Measurements from ENCODE around the gene NAA16. TPM values are rescaled to one million over a fixed set of nuclear protein-coding genes. Genes with fewer than 3 reads are reported as not detected.

The NAA16 gene
- total and polyA plus RNA-seq, 2 of the 4 experiments (the other 2 are of a cell fraction), result 6.6 to 8.8 TPM

GRCh38 chr13:41295973-41296372 is 15.1 kb upstream of the NAA16 start:
- Histone ChIP-seq H3K56ac (ENCODE audit: extremely low read depth, insufficient read depth, low read length) (no peak overlapping the region), H2BK120ac (ENCODE audit: low read depth, low read length) (no peak overlapping the region), H2BK15ac (ENCODE audit: low read depth, low read length) (no peak overlapping the region), H4K5ac (ENCODE audit: low read depth, low read length) (no peak overlapping the region), H2BK5ac (ENCODE audit: low read depth, low read length, poor library complexity, severe bottlenecking) (no peak overlapping the region), H3K79me1 (ENCODE audit: low read depth in 1 of 2, low read length in 2 of 2) (no peaks in the 10 kb centered on the region), H3K9ac (ENCODE audit: low read depth, low read length) (no peak overlapping the region), H4K8ac (ENCODE audit: low read depth in 2 of 2, low read length in 2 of 2) (no peak overlapping the region), H3K14ac (replicated peaks; ENCODE audit: low read depth, low read length) (no peak overlapping the region), H3K4ac (ENCODE audit: low read depth, low read length) (no peak overlapping the region), H3K4me2 (ENCODE audit: low read depth, low read length) (no peak overlapping the region), H2BK20ac (ENCODE audit: low read depth, low read length) (no peak overlapping the region), H3K18ac (ENCODE audit: low read depth, low read length) (no peak overlapping the region), H3K23ac (ENCODE audit: low read depth, low read length) (no peak overlapping the region), H3K4me1 (ENCODE audit: control insufficient read depth, insufficient read depth, low read length) (no peaks in the 10 kb centered on the region), H3K27ac (ENCODE audit: insufficient read depth, low read length) (no peak overlapping the region), H3K4me3 (ENCODE audit: insufficient read depth, low read depth, low read length) (no peak overlapping the region), H3K9me1 (ENCODE audit: insufficient read depth, low read length) (no peaks in the 10 kb centered on the region), H2AFZ (replicated peaks; ENCODE audit: low read length, poor library complexity) (no peak overlapping the region), H3K27me3 (ENCODE audit: control insufficient read depth, insufficient read depth, low read length) (no peaks in the 10 kb centered on the region), H2AK5ac (ENCODE audit: low read depth, low read length) (no peak overlapping the region), H4K91ac (ENCODE audit: insufficient read depth, low read depth, low read length) (no peak overlapping the region), H4K20me1 (ENCODE audit: insufficient read depth, low read length) (no peaks in the 10 kb centered on the region), H2AK9ac (replicated peaks; ENCODE audit: low read depth, low read length, poor library complexity) (no peak overlapping the region), H3K9me3 (ENCODE audit: control insufficient read depth, insufficient read depth, low read length) (no peaks in the 10 kb centered on the region), H3K36me3 (ENCODE audit: control insufficient read depth, insufficient read depth, low read length) (no peaks in the 10 kb centered on the region)
- intact Hi-C loops (cut with micrococcal nuclease) (no loop called here), dilution Hi-C loops (cut with HindIII; ENCODE audit: low sequenced_read_pairs, unreplicated experiment) (no loop called here), in situ Hi-C loops (cut with MboI; ENCODE audit: low sequenced_read_pairs) (no loop called here)
- ChIA-PET CTCF (no interaction called here), POLR2A (ENCODE audit: unreplicated experiment) (no interaction called here)
- ATAC-seq (ENCODE audit: low read depth) (no peak), DNase-seq (no peak)
- TF ChIP-seq NFE2L2 (IDR thresholded peaks at IDR 0.05; ENCODE audit: low read depth, low read length), result no peak
- no peak for TF ChIP-seq RAD21 (IDR thresholded peaks at IDR 0.05; ENCODE audit: low read length)
- no peak for TF ChIP-seq FOS (IDR thresholded peaks at IDR 0.05; ENCODE audit: low read depth, low read length)
- TF ChIP-seq RCOR1 (IDR thresholded peaks at IDR 0.05; ENCODE audit: insufficient replicate concordance, low read length), result no peak
- TF ChIP-seq POLR2A (IDR thresholded peaks at IDR 0.05; ENCODE audit: low read depth, low read length), result no peak
- TF ChIP-seq MAZ (IDR thresholded peaks at IDR 0.05; ENCODE audit: borderline replicate concordance, low read depth, low read length), result no peak
- no peak for TF ChIP-seq SMC3 (IDR thresholded peaks at IDR 0.05; ENCODE audit: low read depth, low read length)
- no peak for TF ChIP-seq USF2 (IDR thresholded peaks at IDR 0.05; ENCODE audit: low read depth, low read length)
- no peak for TF ChIP-seq MXI1 (IDR thresholded peaks at IDR 0.05; ENCODE audit: borderline replicate concordance, low read depth, low read length)
- TF ChIP-seq BHLHE40 (IDR thresholded peaks at IDR 0.05; ENCODE audit: low read depth, low read length), result no peak
- TF ChIP-seq CHD1 (IDR thresholded peaks at IDR 0.05; ENCODE audit: low read depth, low read length), result no peak
- TF ChIP-seq, protein P1, sequence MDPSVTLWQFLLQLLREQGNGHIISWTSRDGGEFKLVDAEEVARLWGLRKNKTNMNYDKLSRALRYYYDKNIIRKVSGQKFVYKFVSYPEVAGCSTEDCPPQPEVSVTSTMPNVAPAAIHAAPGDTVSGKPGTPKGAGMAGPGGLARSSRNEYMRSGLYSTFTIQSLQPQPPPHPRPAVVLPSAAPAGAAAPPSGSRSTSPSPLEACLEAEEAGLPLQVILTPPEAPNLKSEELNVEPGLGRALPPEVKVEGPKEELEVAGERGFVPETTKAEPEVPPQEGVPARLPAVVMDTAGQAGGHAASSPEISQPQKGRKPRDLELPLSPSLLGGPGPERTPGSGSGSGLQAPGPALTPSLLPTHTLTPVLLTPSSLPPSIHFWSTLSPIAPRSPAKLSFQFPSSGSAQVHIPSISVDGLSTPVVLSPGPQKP (IDR thresholded peaks at IDR 0.05; ENCODE audit: borderline replicate concordance, low read depth, low read length), result no peak
- TF ChIP-seq MAFK (IDR thresholded peaks at IDR 0.05; ENCODE audit: low read depth, low read length), result no peak
- no peak for TF ChIP-seq CTCF (conservative IDR thresholded peaks at IDR 0.05; ENCODE audit: low read depth, low read length)
- no peak for TF ChIP-seq RFX5 (IDR thresholded peaks at IDR 0.05; ENCODE audit: low read depth, low read length)
- BruUV-seq (replicated peaks), result no TSS peak
- 100% methylated on average over 1 of the region's 1 CpG; no CpG with 5 or more reads in 1 of the 2 experiments for WGBS, 2 experiments (ENCODE audit: extremely low coverage in 2 of 2, insufficient read length in 1 of 2)

Measured in IMR-90 (cell line).